GM18858 (cell line): ENCODE results near the gene PTPN4.
A peak's percentile ranks its signal among the peaks of the same experiment; 100 is the strongest.
"Not testable (repeated sequence)": the region's sequence is repeated elsewhere in the genome, so short reads cannot be mapped to it uniquely, and the experiment has no call there.

Source experiments
- ATAC-seq: cut with Tn5 transposase; IDR thresholded peaks from one replicate; pipeline ENCODE4 v1.9.1; 2021; ENCODE audit not compliant: unreplicated experiment

PTPN4 gene

GRCh38 chr2:120012363-120012762 is 252.6 kb downstream of the PTPN4 start:
- ATAC-seq, result no peak

- ATAC-seq, result peak; percentile 94
These were observed 253.3 kb downstream of the PTPN4 start, which contains the start of gene EPB41L5 for GRCh38 chr2:120012771-120013596. EPB41L5 (plus strand) TSS chr2:120013077; CDS start chr2:120019085, 6,008 bp downstream.

GRCh38 chr2:120013597-120014223 is 254.0 kb downstream of the PTPN4 start:
- no peak for ATAC-seq

- no peak for ATAC-seq
These were observed 254.7 kb downstream of the PTPN4 start for GRCh38 chr2:120014226-120014980.

GRCh38 chr2:120016800-120017199 is 257.1 kb downstream of the PTPN4 start:
- ATAC-seq, result no peak

GRCh38 chr2:120017201-120017600 is 257.5 kb downstream of the PTPN4 start:
- no peak for ATAC-seq

GRCh38 chr2:120018549-120018948 is 258.8 kb downstream of the PTPN4 start:
- ATAC-seq, result no peak

- no peak for ATAC-seq
These were observed 260.8 kb downstream of the PTPN4 start for GRCh38 chr2:120020554-120020953.

GRCh38 chr2:120022505-120022904 is 262.8 kb downstream of the PTPN4 start:
- not testable (repeated sequence) for ATAC-seq

- no peak for ATAC-seq
These were observed 267.2 kb downstream of the PTPN4 start for GRCh38 chr2:120026890-120027289.

- ATAC-seq, result no peak
These were observed 269.1 kb downstream of the PTPN4 start for GRCh38 chr2:120028795-120029194.

- ATAC-seq, result no peak
These were observed 270.2 kb downstream of the PTPN4 start for GRCh38 chr2:120029672-120030640.

- ATAC-seq, result no peak
These were observed 272.6 kb downstream of the PTPN4 start for GRCh38 chr2:120032297-120032696.
